Right hindlimb (tissue), 1 donor: ENCODE measurements around the gene SMAD2.
"Not testable (repeated sequence)": the region's sequence is repeated elsewhere in the genome, so short reads cannot be mapped to it uniquely, and the experiment has no call there.

ENCODE experiments used
- DNase-seq: peaks from one replicate; pipeline ENCODE4 v3.0.0-alpha.2; 2018

SMAD2 gene

DNA sequence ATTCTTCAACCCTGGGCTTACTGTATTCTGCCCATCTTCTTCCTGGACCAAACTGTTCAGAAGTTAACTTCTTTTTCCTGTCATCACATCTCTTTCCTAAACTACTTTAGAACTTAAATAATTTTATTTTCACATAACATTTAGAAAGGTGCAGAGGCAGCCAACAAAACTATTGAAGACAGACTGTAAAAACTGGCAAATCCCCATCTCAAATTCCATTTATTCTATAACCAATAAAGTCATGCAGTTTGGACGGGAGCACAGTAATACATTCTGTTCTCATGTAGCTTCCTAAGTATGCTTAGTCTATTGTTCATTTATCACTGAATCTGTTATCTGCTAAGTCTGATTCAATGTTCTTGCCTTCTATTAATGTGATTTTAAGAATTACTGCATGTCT is 99.1 kb downstream of the SMAD2 start:
- DNase-seq: no peak

DNA sequence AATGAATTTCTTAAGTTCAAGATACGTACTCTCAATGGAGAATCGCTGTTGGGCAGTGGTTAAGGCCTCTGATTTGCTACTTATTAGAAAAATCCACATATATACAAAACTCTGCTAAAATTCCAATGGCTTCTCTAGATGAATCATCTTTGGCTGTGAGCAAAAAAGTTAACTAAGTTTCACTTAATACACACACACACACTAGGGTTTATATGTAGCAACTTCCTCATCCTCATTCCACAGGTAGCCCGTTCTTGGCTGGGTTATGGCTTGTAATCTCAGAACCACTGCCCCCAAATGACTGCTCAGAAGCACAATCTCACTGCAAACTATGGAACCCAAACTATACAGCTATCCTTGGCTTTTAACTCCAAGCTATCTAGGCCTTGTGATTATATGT is 99.7 kb downstream of the SMAD2 start:
- DNase-seq: no peak

DNA sequence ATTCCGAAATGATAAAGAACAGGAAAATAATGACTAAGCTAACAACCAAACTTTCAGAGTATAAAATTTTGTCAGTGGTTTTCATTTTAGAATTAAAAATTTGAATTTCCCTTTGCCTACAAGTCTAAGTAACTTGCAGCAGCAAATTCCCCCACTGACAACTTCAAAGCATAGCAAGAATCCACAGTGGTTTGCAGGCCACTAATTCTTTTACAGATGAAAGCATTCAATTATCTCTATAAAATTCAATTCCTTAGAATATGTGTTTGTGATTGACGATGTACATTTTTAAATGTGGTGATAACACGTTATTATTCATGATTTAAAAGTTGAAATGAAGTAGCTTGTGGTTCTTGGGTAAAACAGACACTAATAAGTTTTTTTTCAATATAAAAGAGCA is 100.6 kb downstream of the SMAD2 start:
- no peak for DNase-seq

DNA sequence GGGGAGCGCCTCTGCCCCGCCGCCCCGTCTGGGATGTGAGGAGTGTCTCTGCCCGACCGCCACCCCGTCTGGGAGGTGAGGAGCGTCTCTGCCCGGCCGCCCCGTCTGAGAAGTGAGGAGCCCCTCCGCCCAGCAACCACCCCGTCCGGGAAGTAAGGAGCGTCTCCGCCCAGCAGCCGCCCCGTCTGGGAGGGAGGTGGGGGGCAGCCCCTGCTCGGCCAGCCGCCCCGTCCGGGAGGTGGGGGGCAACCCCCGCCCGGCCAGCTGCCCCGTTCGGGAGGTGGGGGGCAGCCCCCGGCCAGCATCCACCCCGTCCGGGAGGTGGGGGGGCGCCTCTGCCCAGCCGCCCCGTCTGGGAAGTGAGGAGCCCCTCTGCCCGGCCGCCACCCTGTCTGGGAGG is 102.4 kb downstream of the SMAD2 start:
- not testable (repeated sequence) for DNase-seq

DNA sequence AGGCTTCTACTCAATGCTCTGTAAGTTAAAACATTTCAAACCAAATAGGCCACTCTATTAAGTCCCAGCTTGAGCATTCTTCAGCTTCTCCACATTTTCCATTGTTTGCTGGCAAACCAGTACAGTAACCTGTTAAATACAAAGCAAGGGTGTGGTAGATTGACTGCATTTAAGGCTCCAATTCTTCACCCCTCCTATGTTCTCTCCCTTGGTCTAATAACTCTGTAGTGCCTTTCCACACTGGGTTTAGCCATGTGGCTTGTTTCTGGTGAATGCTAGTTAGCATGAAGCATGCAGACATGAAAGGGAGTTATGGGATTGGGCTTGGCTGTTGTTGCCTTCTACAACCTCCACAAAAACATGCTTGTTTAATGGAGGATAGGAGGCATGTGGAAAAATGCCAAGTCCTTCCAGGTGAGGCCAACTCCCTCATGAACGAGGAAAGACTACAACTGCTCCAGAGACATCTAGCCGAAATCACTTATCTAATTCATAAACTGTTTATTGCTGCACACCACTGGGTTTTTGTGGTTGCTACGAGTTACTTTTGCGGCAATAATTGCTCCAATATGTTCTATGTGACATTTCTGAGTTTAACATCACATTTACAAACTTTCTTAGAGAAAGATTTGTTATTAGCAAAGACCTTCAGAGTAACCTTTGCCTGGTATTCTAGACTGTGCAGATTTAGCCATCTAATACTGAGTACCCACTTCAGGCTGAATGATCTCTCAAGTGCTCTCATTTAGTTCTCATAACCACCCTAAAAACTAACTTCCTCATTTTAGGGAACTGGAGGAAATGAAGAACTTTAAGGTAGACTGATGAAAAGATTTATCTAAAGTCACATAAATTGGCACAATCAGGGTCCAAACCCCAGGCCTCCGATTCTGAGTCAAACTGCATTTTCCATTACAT is 104.0 kb downstream of the SMAD2 start:
- DNase-seq: no peak

GRCh38 chr18:47821314-47821713 is 109.1 kb downstream of the SMAD2 start:
- DNase-seq: no peak

DNA sequence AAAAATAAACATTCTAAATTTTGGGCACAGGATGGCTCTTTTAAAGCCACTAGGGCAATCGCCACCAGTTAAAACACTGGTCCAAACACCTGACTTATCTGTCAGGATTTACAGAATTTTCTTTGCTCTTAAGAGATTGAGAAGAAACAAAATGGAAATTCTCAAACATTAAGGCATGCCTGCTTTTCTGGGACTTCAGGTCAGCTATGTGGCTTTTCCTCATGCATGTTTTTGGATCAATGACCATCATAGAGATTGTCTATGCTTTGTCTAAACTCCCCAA is 112.7 kb downstream of the SMAD2 start:
- DNase-seq: no peak

DNA sequence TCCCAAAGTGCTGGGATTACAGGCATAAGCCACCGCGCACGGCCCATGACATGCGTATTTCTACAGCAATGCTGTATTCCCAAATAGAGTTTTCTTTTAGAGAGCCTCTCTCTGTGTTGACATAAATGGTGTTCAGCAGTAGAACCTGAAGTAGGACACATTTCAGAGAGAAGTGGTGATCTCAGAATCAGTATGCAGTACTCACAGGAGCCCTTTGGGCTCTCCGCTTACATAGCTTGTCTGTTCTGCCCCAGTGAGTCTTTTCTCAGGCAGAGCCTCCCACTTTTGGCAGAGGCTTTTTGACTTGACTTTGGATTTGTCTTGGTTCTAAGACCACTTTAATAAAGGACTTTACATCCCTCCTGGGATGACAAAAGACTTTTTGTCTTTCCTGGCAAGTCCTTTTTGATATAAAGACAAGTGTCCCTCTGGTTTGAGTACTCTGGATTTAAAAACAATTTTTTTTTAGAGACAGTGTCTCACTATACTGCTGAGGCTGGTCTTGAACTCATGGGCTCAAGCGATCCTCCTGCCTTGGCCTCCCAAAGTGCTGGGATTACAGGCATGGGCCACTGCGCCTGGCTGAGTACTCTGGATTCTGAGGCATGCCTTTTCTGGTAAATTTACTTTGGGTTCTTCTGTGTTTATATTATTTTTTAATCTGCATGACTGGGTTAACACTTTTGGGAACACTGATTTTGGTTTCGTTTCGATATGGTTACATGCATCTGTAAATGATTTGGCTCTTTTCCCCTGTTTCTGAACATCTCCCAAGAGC is 113.3 kb downstream of the SMAD2 start:
- DNase-seq: no peak

- no peak for DNase-seq
Observed at GRCh38 chr18:47815486-47816270, 114.8 kb downstream of the SMAD2 start.

GRCh38 chr18:47809420-47809819 is 121.0 kb downstream of the SMAD2 start:
- DNase-seq: no peak

GRCh38 chr18:47802802-47803201 is 127.7 kb downstream of the SMAD2 start:
- no peak for DNase-seq

- no peak for DNase-seq
Observed at GRCh38 chr18:47801817-47802216, 128.6 kb downstream of the SMAD2 start.

DNA sequence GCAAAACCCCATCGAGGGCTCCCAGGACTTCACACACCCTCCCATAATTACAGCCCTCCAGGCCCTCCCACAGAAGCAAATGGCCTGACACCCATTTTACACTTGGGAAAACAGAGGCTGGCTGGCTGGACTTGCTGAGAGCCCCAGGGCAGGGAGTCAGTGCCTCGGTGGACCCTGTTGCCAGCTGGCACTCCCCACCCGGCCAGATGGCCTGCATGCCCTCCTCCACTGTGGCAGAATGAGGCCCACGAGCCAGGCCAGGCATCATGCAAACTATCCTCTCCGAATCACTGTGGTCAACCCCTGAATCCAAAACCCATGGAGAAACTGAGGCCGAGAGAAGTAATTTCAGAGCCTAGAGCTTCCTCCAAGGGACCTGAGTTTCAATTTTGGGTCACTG is 129.7 kb downstream of the SMAD2 start:
- DNase-seq: no peak

GRCh38 chr18:47800248-47800647 is 130.2 kb downstream of the SMAD2 start:
- no peak for DNase-seq

DNA sequence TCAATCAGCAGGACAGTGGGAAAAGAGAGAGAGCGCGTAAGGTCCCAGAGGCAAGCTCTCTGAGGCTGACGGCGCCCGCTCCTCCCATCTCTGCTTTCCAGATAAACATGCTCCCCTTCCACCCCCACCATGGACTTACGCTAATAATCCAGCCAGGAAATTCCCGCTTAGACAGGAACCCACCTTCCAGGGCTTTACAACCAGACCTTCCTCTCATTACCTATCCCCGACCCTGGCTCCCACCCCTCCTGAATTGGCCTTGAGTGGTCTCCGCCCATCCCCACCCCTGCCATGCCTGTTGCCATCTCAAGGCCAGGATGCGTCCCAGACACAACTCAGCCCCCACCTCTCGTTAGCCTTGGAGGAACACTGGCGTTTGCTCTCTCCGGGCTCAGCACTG is 131.1 kb downstream of the SMAD2 start:
- DNase-seq: no peak

- no peak for DNase-seq
Observed at GRCh38 chr18:47798366-47798765, 132.1 kb downstream of the SMAD2 start.

- no peak for DNase-seq
Observed at GRCh38 chr18:47797126-47797525, 133.3 kb downstream of the SMAD2 start.

- peak; percentile 62 for DNase-seq
Observed at GRCh38 chr18:47795434-47795814, 135.0 kb downstream of the SMAD2 start.

GRCh38 chr18:47794725-47795433 is 135.6 kb downstream of the SMAD2 start:
- no peak for DNase-seq

- DNase-seq: no peak
Observed at GRCh38 chr18:47793609-47794008, 136.8 kb downstream of the SMAD2 start.

- no peak for DNase-seq
Observed at GRCh38 chr18:47791461-47791985, 138.9 kb downstream of the SMAD2 start.

DNA sequence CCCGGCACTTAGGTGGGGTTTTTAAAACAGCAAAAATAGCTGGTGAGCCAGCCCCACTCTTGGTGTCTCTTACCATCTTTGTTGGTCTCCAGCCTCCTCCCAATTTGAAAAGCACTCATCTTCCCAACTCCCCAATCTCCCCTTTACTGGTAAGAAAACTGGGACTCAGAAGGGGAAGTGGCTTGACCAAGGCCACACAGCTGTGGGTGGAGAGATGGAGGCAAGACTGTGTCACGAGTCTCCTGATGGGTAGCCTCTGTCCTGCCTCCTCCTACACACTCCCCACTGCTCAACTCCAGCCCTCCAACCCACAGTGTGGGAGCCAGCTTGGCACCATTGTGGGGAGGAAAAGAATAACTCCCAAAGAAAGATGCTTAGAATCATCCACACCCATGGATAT is 140.4 kb downstream of the SMAD2 start:
- no peak for DNase-seq

DNA sequence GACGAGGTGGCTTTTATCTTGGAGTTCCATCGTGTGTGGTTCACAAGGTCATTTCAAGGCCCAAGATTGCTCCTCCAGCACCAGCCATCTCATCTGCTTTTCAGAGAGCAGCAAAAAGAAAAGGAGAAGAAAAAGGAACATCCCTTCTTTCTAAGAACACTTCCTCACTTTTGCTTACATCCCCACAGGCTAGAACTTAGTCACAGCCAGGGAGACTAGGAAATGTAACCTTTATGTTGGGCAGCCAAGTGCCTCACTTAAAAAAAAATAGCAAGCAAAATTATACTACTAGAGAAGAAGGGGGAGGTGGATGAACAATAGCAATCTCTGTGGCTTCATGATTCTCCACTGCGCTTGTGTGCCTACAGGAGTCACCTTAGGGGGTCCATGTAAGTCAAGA is 141.8 kb downstream of the SMAD2 start:
- no peak for DNase-seq
